ENCODE measurements around the gene PJVK.

Gene PJVK

GRCh38 chr2:178484245-178485041, 33.3 kb downstream of the PJVK start:
- DNase-seq: no peak
- Histone ChIP-seq H3K27ac (ENCODE audit: low read length) (no peak overlapping the region), H3K27me3 (replicated peaks; ENCODE audit: insufficient read depth, low read length) (no peaks in the 10 kb centered on the region), H3K9me3 (replicated peaks; ENCODE audit: insufficient read depth, low read length) (no peaks in the 10 kb centered on the region), H3K4me2 (ENCODE audit: low read depth, low read length) (no peak overlapping the region), H3K4me1 (ENCODE audit: low read length) (peaks cover 19% of the 10 kb centered on the region), H3K9ac (ENCODE audit: low read length) (no peak overlapping the region), H3K9me2 (replicated peaks; ENCODE audit: insufficient read depth, low read length) (no peaks in the 10 kb centered on the region), H3K79me2 (ENCODE audit: low read length) (peaks cover 60% of the 10 kb centered on the region), H3F3A (ENCODE audit: insufficient read depth, low read length) (peaks cover 6% of the 10 kb centered on the region), H3K4me3 (ENCODE audit: low read length) (no peak overlapping the region), H2AFZ (ENCODE audit: low read length) (no peak overlapping the region), H3K36me3 (replicated peaks; ENCODE audit: insufficient read depth, low read length) (0 out of 2 replicates have a peak, but pooled peaks cover 5% of the 10 kb centered on the region), H4K20me1 (ENCODE audit: insufficient read depth, low read length) (no peaks in the 10 kb centered on the region)
- no peak for TF ChIP-seq EZH2phosphoT487 (IDR thresholded peaks at IDR 0.05; ENCODE audit: low read length)
- no peak for TF ChIP-seq CTCF (IDR thresholded peaks at IDR 0.05; ENCODE audit: low read length)
- no peak for TF ChIP-seq EZH2 (optimal IDR thresholded peaks at IDR 0.05; ENCODE audit: low read depth, low read length)

- Histone ChIP-seq H3K27me3 (replicated peaks; ENCODE audit: insufficient read depth, low read length) (no peaks in the 10 kb centered on the region), H3K9me2 (replicated peaks; ENCODE audit: insufficient read depth, low read length) (no peaks in the 10 kb centered on the region), H3K9ac (ENCODE audit: low read length) (no peak overlapping the region), H3K36me3 (replicated peaks; ENCODE audit: insufficient read depth, low read length) (0 out of 2 replicates have a peak, but pooled peaks cover 5% of the 10 kb centered on the region), H3K79me2 (ENCODE audit: low read length) (peaks cover 60% of the 10 kb centered on the region), H3F3A (ENCODE audit: insufficient read depth, low read length) (no peaks in the 10 kb centered on the region), H4K20me1 (ENCODE audit: insufficient read depth, low read length) (no peaks in the 10 kb centered on the region), H2AFZ (ENCODE audit: low read length) (no peak overlapping the region), H3K4me3 (ENCODE audit: low read length) (no peak overlapping the region), H3K9me3 (replicated peaks; ENCODE audit: insufficient read depth, low read length) (no peaks in the 10 kb centered on the region), H3K27ac (ENCODE audit: low read length) (no peak overlapping the region), H3K4me2 (ENCODE audit: low read depth, low read length) (no peak overlapping the region), H3K4me1 (ENCODE audit: low read length) (peaks cover 14% of the 10 kb centered on the region)
- no peak for DNase-seq
- TF ChIP-seq CTCF (IDR thresholded peaks at IDR 0.05; ENCODE audit: low read length) (no peak), EZH2phosphoT487 (IDR thresholded peaks at IDR 0.05; ENCODE audit: low read length) (no peak), EZH2 (optimal IDR thresholded peaks at IDR 0.05; ENCODE audit: low read depth, low read length) (no peak)
Observed at GRCh38 chr2:178485356-178485755, 34.2 kb downstream of the PJVK start.

GRCh38 chr2:178491612-178492011, 40.4 kb downstream of the PJVK start:
- no peaks in the 10 kb centered on the region for H3K9me2 ChIP-seq (replicated peaks; ENCODE audit: insufficient read depth, low read length)
- DNase-seq: no peak
- H3K4me1 ChIP-seq (ENCODE audit: low read length): peaks cover 12% of the 10 kb centered on the region
- H3K27me3 ChIP-seq (replicated peaks; ENCODE audit: insufficient read depth, low read length): no peaks in the 10 kb centered on the region
- no peak overlapping the region for H2AFZ ChIP-seq (ENCODE audit: low read length)
- no peak overlapping the region for H3K4me2 ChIP-seq (ENCODE audit: low read depth, low read length)
- no peaks in the 10 kb centered on the region for H3F3A ChIP-seq (ENCODE audit: insufficient read depth, low read length)
- H3K9ac ChIP-seq (ENCODE audit: low read length): no peak overlapping the region
- H3K9me3 ChIP-seq (replicated peaks; ENCODE audit: insufficient read depth, low read length): no peaks in the 10 kb centered on the region
- no peak overlapping the region for H3K4me3 ChIP-seq (ENCODE audit: low read length)
- peaks cover 15% of the 10 kb centered on the region; the same call in 1 of the 2 replicates for H3K36me3 ChIP-seq (replicated peaks; ENCODE audit: insufficient read depth, low read length)
- H3K79me2 ChIP-seq (ENCODE audit: low read length): peaks cover 5% of the 10 kb centered on the region
- no peak overlapping the region for H3K27ac ChIP-seq (ENCODE audit: low read length)
- H4K20me1 ChIP-seq (ENCODE audit: insufficient read depth, low read length): no peaks in the 10 kb centered on the region
- no peak for TF ChIP-seq EZH2 (optimal IDR thresholded peaks at IDR 0.05; ENCODE audit: low read depth, low read length)
- no peak for TF ChIP-seq CTCF (IDR thresholded peaks at IDR 0.05; ENCODE audit: low read length)
- no peak for TF ChIP-seq EZH2phosphoT487 (IDR thresholded peaks at IDR 0.05; ENCODE audit: low read length)
